Endothelial cell of umbilical vein (primary cell): ENCODE measurements around the gene KRTAP20-4. TPM values are rescaled to one million over a fixed set of nuclear protein-coding genes. Genes with fewer than 3 reads are reported as not detected.

ENCODE experiments used
- BruUV-seq: library from RNA; stranded (reverse); fragments of 400-500 nt; replicated peaks from 2 replicates; lab custom pipeline; 2021; lab: Mats Ljungman, UMichigan
- CTCF ChIA-PET: fragments of 300-600, 350-600 bp; sonication (Branson Sonifier 250); formaldehyde crosslinking; loops from one replicate; lab custom pipeline; 2021; ENCODE audit warnings: antibody characterized with exemption, inconsistent platforms; lab: Charles Lee
- POLR2A ChIA-PET: fragments of 300-600, 350-600 bp; sonication (Branson Sonifier 250); formaldehyde crosslinking; loops from one replicate; lab custom pipeline; 2021; ENCODE audit warnings: antibody characterized with exemption, inconsistent platforms; lab: Charles Lee
- DNase-seq: peaks from one replicate; pipeline ENCODE4 v3.0.0-alpha.2; 2011; ENCODE audit warnings: low read depth, low spot score
- FAIRE-seq: peaks from 2 replicates; lab custom pipeline; 2011; peaks lifted over from hg19 to GRCh38; lab: Jason Lieb, UNC
- H2AFZ ChIP-seq: 2 replicates; pipeline ENCODE4 v1.6.0; 2012; ENCODE audit warnings: low read depth, low read length, control low read depth, inconsistent platforms
- H3K27ac ChIP-seq: 2 replicates; pipeline ENCODE4 v1.5.1; 2011; ENCODE audit warnings: low read depth, mild to moderate bottlenecking, control low read depth, low read length, moderate library complexity; ENCODE audit not compliant: insufficient read depth
- H3K27me3 ChIP-seq, 2 experiments: 2 replicates each; pipeline versions ENCODE4 v1.6.0 to v1.6.1; 2011; ENCODE audit warnings: low read length in 2 of 2, mixed read lengths in 1 of 2; ENCODE audit not compliant: control insufficient read depth in 2 of 2, insufficient read depth in 2 of 2
- H3K36me3 ChIP-seq, 2 experiments: 2 replicates in 1 of 2; 3 replicates in 1 of 2; pipeline ENCODE4 v1.5.1; 2011; ENCODE audit warnings: low read length in 2 of 2, mild to moderate bottlenecking in 1 of 2, moderate library complexity in 1 of 2; ENCODE audit not compliant: control insufficient read depth in 2 of 2, insufficient read depth in 2 of 2; ENCODE audit errors: extremely low read depth in 1 of 2
- H3K4me1 ChIP-seq: 3 replicates; pipeline ENCODE4 v1.5.1; 2011; ENCODE audit warnings: mild to moderate bottlenecking, low read length; ENCODE audit not compliant: control insufficient read depth, insufficient read depth; ENCODE audit errors: extremely low read depth
- H3K4me2 ChIP-seq: 2 replicates; pipeline ENCODE4 v1.6.1; 2011; ENCODE audit warnings: low read length, control low read depth, mixed read lengths; ENCODE audit not compliant: insufficient read depth
- H3K4me3 ChIP-seq, 3 experiments: fragments of 200-600 bp in 1 of 3; sonication (generic), shearing (Covaris generic) in 1 of 3; replicated peaks in 1 of 3; 2 replicates each; pipeline ENCODE4 v1.5.1; 2011 to 2016; ENCODE audit warnings: control low read depth in 3 of 3, low read length in 3 of 3, mild to moderate bottlenecking in 2 of 3, inconsistent platforms in 1 of 3, low read depth in 1 of 3, moderate library complexity in 1 of 3; ENCODE audit not compliant: insufficient read depth in 1 of 3
- H3K79me2 ChIP-seq: 2 replicates; pipeline ENCODE4 v1.6.0; 2012; ENCODE audit warnings: low read length, inconsistent platforms; ENCODE audit not compliant: control insufficient read depth, insufficient read depth
- H3K9ac ChIP-seq: replicated peaks from 2 replicates; pipeline ENCODE3; 2011; ENCODE audit warnings: low read length, control low read depth; ENCODE audit not compliant: insufficient read depth; ENCODE audit errors: extremely low read depth
- H3K9me1 ChIP-seq: replicated peaks from 3 replicates; pipeline ENCODE4 v1.6.0; 2011; ENCODE audit warnings: mild to moderate bottlenecking, low read length; ENCODE audit not compliant: control insufficient read depth, insufficient read depth; ENCODE audit errors: extremely low read depth
- H3K9me3 ChIP-seq: replicated peaks from 2 replicates; pipeline ENCODE4 v1.5.1; 2012; ENCODE audit warnings: low read length, inconsistent platforms; ENCODE audit not compliant: control insufficient read depth, insufficient read depth
- H4K20me1 ChIP-seq: replicated peaks from 2 replicates; pipeline ENCODE3; 2011; ENCODE audit warnings: mild to moderate bottlenecking, low read length; ENCODE audit not compliant: control insufficient read depth, insufficient read depth; ENCODE audit errors: extremely low read depth
- JUN ChIP-seq: IDR thresholded peaks from 2 replicates; pipeline ENCODE4 v1.6.1; 2011; ENCODE audit warnings: borderline replicate concordance, low read depth; ENCODE audit not compliant: insufficient read length, insufficient read depth
- POLR2AphosphoS5 ChIP-seq: IDR thresholded peaks from 2 replicates; pipeline ENCODE4 v1.6.1; 2012; ENCODE audit warnings: low read depth, mild to moderate bottlenecking, control low read depth, low read length, moderate library complexity; ENCODE audit not compliant: insufficient read depth
- dilution Hi-C: fragments of 300-500 bp; cut with MboI; formaldehyde crosslinking; loops from one replicate; pipeline ENCODE4 v1.15.0; 2019; ENCODE audit warnings: low sequenced_read_pairs; ENCODE audit not compliant: extremely low pct_ligation_motif_present
- intact Hi-C: fragments of 100-400 bp; cut with micrococcal nuclease; formaldehyde crosslinking; loops from one replicate; pipeline ENCODE4 v1.10.0; 2022
- polyA plus RNA-seq, 4 experiments: library from polyadenylated mRNA; depleted of rRNA in 3 of 4; stranded (reverse) in 3 of 4; unstranded in 1 of 4; fragments of >200 nt; gene quantifications; 2 replicates each; pipeline versions ENCODE4 v1.2.1 to v1.2.3, GENCODE V29; 2011 to 2012; ENCODE audit warnings: missing spikeins in 1 of 4
- total RNA-seq: library from RNA; stranded (reverse); gene quantifications from 2 replicates; pipeline ENCODE4 v1.2.3, GENCODE V29; 2021

Gene KRTAP20-4
- total and polyA plus RNA-seq, 2 donors (not counting 3 experiments of a cell fraction or from before 2014, with no cell fraction given) = not detected

DNA sequence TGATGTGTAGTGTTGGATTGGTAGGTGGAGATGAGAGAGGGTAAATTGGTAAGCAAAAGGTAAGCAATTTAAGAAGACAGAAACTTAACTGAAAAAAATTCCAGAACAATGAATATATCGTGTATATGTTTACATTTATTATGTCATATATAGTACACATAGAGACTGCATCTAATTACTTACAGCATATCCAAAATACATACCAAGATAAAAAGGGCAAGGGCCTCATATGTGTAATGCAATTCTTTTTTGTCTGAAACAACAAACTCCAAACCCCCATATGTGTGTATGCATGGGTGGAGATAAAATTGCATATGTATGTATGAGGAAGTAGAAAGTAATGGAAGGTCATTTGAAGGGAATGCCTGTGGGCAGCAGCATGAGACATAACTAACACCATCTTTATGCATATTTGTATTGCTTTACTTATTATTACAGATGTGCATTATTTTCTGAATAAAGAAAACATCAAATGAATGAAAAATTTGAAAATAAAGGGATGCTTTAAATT lies 26.5 kb downstream of the KRTAP20-4 start:
- H3K9me3 ChIP-seq = peaks cover 2% of the 10 kb centered on the region
- no peaks in the 10 kb centered on the region for H3K4me1 ChIP-seq
- H3K27ac ChIP-seq = no peak overlapping the region
- CTCF ChIA-PET = no interaction called here
- no peak for FAIRE-seq
- dilution Hi-C loops (no loop called here), intact Hi-C loops (no loop called here)
- POLR2A ChIA-PET = no interaction called here
- BruUV-seq = no TSS peak
- no peak overlapping the region for H3K9ac ChIP-seq
- no peaks in the 10 kb centered on the region for H4K20me1 ChIP-seq
- no peak for DNase-seq
- H3K27me3 ChIP-seq = no peaks in the 10 kb centered on the region
- no peaks in the 10 kb centered on the region for H3K79me2 ChIP-seq
- no peak for TF ChIP-seq POLR2AphosphoS5
- H3K36me3 ChIP-seq = no peaks in the 10 kb centered on the region
- H3K9me1 ChIP-seq = no peaks in the 10 kb centered on the region
- no peak overlapping the region for H3K4me2 ChIP-seq
- H2AFZ ChIP-seq = no peak overlapping the region
- no peak overlapping the region for H3K4me3 ChIP-seq

DNA sequence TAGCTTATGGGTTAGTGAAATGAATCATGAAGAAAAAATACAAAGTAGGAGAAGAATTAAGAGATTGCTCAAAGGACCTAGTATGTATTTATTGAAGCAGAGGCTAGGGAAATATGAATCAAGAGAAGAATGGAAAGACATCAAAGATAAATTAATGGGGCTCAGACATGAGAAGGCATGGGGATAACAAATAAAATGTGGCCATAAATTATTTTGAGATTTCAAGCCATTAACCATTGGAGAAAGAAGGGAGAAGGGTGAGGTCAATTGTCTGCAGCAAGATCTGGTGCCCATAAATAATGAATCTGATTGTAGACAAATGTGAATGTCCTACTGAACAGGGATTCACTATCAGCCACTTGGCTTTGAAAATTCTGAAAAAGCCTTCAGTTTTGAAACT lies 32.5 kb downstream of the KRTAP20-4 start:
- no peak overlapping the region for H3K4me2 ChIP-seq
- no peaks in the 10 kb centered on the region for H3K9me1 ChIP-seq
- ChIA-PET POLR2A (no interaction called here), CTCF (no interaction called here)
- BruUV-seq = no TSS peak
- TF ChIP-seq JUN = no peak
- dilution Hi-C loops = no loop called here
- no peak for FAIRE-seq
- H3K27me3 ChIP-seq = no peaks in the 10 kb centered on the region
- H3K9ac ChIP-seq = no peak overlapping the region
- intact Hi-C loops = no loop called here
- H3K9me3 ChIP-seq = no peaks in the 10 kb centered on the region
- H3K4me3 ChIP-seq = no peak overlapping the region
- no peaks in the 10 kb centered on the region for H3K79me2 ChIP-seq
- no peaks in the 10 kb centered on the region for H3K36me3 ChIP-seq
- no peak for DNase-seq
- no peaks in the 10 kb centered on the region for H3K4me1 ChIP-seq
- H2AFZ ChIP-seq = no peak overlapping the region
- no peak overlapping the region for H3K27ac ChIP-seq
- no peaks in the 10 kb centered on the region for H4K20me1 ChIP-seq
